HepG2 (cell line): ENCODE measurements around the gene USH2A.

Experiments used
- CTCF ChIP-seq: sonication (generic); formaldehyde crosslinking; IDR thresholded peaks from 2 replicates; pipeline ENCODE4 v1.5.0; 2020; ENCODE audit warnings: mild to moderate bottlenecking, missing genetic modification reagents, moderate library complexity
- FOSL2 ChIP-seq: sonication (generic); formaldehyde crosslinking; IDR thresholded peaks from 2 replicates; pipeline ENCODE4 v1.4.0; 2020; ENCODE audit warnings: missing genetic modification reagents
- GMEB1 ChIP-seq: sonication (generic); formaldehyde crosslinking; IDR thresholded peaks from 2 replicates; pipeline ENCODE4 v1.5.1; 2020; ENCODE audit warnings: missing genetic modification reagents, mild to moderate bottlenecking, borderline replicate concordance
- IRF9 ChIP-seq: sonication (generic); formaldehyde crosslinking; IDR thresholded peaks from 2 replicates; pipeline ENCODE4 v1.8.0; 2022; ENCODE audit warnings: missing genetic modification reagents, mild to moderate bottlenecking, borderline replicate concordance
- KAT7 ChIP-seq: IDR thresholded peaks from 2 replicates; pipeline ENCODE4 v1.6.1; 2018; ENCODE audit warnings: borderline replicate concordance, missing compliant biosample characterization
- KDM1A ChIP-seq: IDR thresholded peaks from 2 replicates; pipeline ENCODE4 v1.6.1; 2016; ENCODE audit warnings: missing compliant biosample characterization
- NFYB ChIP-seq: sonication (generic); formaldehyde crosslinking; IDR thresholded peaks from 2 replicates; pipeline ENCODE4 v1.4.0; 2020; ENCODE audit warnings: missing genetic modification reagents
- PREB ChIP-seq: sonication (generic); formaldehyde crosslinking; IDR thresholded peaks from 2 replicates; pipeline ENCODE4 v1.4.0; 2020; ENCODE audit warnings: missing genetic modification reagents
- ZFP82 ChIP-seq: sonication (generic); formaldehyde crosslinking; IDR thresholded peaks from 2 replicates; pipeline ENCODE4 v1.5.1; 2020; ENCODE audit warnings: mild to moderate bottlenecking, missing genetic modification reagents, borderline replicate concordance
- ZNF33A ChIP-seq: sonication (generic); formaldehyde crosslinking; IDR thresholded peaks from 2 replicates; pipeline ENCODE4 v1.5.1; 2020; ENCODE audit warnings: missing genetic modification reagents, mild to moderate bottlenecking, moderate library complexity, borderline replicate concordance
- ZNF44 ChIP-seq: sonication (generic); formaldehyde crosslinking; IDR thresholded peaks from 2 replicates; pipeline ENCODE4 v1.5.1; 2020; ENCODE audit warnings: mild to moderate bottlenecking, missing genetic modification reagents
- ZNF501 ChIP-seq: sonication (generic); formaldehyde crosslinking; IDR thresholded peaks from 2 replicates; pipeline ENCODE4 v1.5.1; 2020; ENCODE audit warnings: mild to moderate bottlenecking, moderate library complexity, missing genetic modification reagents

- TF ChIP-seq CTCF (CRISPR knock-in tag) (no peak), NFYB (CRISPR knock-in tag) (no peak), ZNF33A (CRISPR knock-in tag) (no peak), FOSL2 (no peak), KDM1A (CRISPR knock-in tag) (no peak), KAT7 (CRISPR knock-in tag) (no peak), IRF9 (no peak), GMEB1 (CRISPR knock-in tag) (no peak), PREB (CRISPR knock-in tag) (no peak), ZNF44 (no peak), ZNF501 (CRISPR knock-in tag) (no peak), ZFP82 (CRISPR knock-in tag) (no peak)
Measured at GRCh38 chr1:216193839-216194443, 229.3 kb downstream of the USH2A start.
